HG02678 (cell line): ENCODE results near the gene VEPH1.
"Not testable (repeated sequence)": the region's sequence is repeated elsewhere in the genome, so short reads cannot be mapped to it uniquely, and the experiment has no call there.

Experiments used
- ATAC-seq: cut with Tn5 transposase; IDR thresholded peaks from one replicate; pipeline ENCODE4 v1.9.1; 2021; ENCODE audit warnings: mild to moderate bottlenecking, moderate library complexity; ENCODE audit not compliant: unreplicated experiment

Gene VEPH1

DNA sequence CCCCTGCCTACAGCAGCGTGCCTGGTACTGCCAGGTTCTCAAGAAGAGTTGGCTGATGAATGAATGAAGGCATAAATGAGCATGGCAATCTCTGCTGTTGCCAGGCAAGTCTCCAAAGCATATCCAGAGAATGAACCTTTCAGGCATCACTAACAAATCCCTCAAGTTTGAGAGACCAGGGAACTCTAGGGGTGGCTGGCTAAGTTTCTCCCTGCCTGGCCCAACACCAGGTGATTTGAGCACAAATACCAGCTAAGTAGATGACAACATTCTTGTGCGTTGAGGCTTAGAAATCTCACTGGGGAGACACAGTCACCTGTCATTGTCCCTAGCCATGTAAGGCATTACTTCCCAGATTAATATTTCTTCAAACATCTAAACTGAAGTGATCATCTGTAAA is 147.9 kb downstream of the VEPH1 start:
- no peak for ATAC-seq

- no peak for ATAC-seq
Measured at GRCh38 chr3:157354722-157355121, 148.5 kb downstream of the VEPH1 start.

DNA sequence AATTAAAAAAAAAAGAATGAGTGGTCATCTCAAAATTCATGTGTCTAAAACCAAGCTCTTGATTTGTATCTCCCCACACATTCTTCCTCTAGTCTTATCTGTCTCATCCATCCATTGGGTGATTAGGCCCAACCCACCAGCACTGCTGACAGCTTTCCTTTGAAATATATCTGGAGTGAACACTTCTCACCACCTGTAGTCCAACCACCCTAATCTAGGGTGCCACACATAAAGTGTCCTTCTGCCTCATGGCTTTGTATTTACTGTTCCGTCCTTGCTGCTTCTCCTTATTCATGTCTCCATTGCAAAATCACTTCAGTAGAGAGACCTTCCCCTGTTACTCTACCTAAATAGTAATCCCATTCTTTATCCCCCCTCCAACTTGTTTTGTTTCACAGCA is 149.0 kb downstream of the VEPH1 start:
- ATAC-seq: no peak

GRCh38 chr3:157353652-157354051 is 149.6 kb downstream of the VEPH1 start:
- no peak for ATAC-seq

- ATAC-seq: no peak
Measured at GRCh38 chr3:157351981-157352380, 151.2 kb downstream of the VEPH1 start.

- ATAC-seq: not testable (repeated sequence)
Measured at GRCh38 chr3:157350651-157351050, 152.6 kb downstream of the VEPH1 start.

DNA sequence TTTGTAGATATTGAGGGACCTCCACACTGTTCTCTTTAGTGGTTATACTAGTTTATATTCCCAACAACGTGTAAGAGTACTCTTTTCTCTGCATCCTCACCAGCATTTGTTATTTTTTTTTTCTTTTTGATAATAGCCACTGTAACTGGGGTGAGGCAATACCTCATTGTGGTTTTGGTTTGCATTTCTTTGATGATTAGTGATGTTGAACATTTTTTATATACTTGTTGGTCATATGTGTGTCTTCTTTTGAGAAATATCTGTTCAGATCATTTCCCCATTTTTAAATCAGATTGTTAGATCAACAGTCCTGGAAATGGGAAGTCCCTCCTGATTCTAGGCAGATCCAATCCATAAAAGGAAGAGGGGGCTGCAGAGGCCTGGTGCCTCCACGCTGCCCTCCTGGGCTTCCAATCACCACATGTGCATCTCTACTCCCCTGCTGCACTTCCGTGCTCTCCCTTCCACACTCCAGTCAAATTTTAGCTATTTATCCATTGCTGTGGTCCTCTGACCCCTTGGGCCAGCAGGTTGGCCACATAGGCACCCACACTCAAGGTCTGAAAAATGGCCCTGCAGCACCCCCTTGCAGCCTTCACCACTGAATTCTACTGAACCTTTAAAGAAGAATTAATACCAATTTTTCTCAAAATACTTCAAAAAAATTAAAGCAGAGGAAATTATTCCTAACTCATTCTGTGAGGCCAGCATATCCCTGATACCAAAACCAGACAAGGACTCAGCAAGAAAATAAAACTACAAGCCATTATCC is 154.7 kb downstream of the VEPH1 start:
- ATAC-seq: not testable (repeated sequence)

DNA sequence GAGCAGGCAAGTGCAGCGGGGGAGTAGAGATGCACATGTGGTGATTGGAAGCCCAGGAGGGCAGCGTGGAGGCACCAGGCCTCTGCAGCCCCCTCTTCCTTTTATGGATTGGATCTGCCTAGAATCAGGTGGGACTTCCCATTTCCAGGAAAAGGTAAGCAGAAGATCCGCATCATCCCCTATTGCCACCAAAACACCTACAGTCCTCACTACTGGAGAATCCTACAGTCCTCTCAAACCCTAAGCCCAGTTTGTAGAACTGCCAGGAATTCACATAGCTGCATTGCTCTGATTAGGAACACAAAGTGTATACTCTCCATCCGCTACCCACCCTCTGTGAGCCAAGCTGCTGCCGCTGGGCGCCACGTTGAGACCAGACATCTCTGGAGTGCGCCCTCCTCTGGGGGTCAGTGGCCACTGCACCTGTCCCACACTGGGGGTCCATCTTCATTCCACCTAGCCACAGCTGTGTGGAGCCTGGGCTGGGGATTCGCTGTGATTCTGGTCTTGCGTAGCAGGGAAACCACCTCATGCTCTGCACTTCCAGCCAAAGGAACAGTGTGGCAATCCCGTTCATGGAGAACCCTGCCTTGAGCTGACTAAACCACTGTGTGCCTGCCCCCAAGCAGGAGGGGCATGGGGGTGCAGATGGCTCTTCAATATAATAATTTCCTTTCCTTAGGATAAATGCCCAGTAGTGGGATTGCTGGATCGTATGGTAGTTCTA is 155.5 kb downstream of the VEPH1 start:
- no peak for ATAC-seq

GRCh38 chr3:157336252-157337009 is 166.8 kb downstream of the VEPH1 start:
- ATAC-seq: no peak

GRCh38 chr3:157335233-157336076 is 167.8 kb downstream of the VEPH1 start:
- ATAC-seq: no peak

- no peak for ATAC-seq
Measured at GRCh38 chr3:157333551-157333991, 169.6 kb downstream of the VEPH1 start.

DNA sequence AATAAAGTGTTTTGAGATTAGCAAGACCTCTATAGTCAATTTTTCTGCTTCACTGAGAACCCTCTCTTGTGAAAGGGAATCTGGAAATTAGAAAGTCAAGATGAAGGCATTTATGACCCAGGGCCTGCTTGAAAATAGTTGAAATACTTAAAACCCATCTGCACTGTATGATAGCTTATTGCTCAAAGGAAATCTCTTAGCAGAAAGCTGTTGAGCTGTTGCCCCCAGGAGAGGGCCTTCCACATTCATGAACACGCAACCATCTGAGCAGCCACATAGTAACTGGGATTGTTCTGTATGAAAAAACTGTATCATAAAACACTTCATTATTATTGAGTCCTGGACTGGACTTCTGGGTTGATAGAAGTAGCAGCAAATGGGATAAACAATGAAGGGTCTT is 173.0 kb downstream of the VEPH1 start:
- ATAC-seq: no peak

- no peak for ATAC-seq
Measured at GRCh38 chr3:157329551-157329950, 173.7 kb downstream of the VEPH1 start.

- no peak for ATAC-seq
Measured at GRCh38 chr3:157327837-157328236, 175.4 kb downstream of the VEPH1 start.

DNA sequence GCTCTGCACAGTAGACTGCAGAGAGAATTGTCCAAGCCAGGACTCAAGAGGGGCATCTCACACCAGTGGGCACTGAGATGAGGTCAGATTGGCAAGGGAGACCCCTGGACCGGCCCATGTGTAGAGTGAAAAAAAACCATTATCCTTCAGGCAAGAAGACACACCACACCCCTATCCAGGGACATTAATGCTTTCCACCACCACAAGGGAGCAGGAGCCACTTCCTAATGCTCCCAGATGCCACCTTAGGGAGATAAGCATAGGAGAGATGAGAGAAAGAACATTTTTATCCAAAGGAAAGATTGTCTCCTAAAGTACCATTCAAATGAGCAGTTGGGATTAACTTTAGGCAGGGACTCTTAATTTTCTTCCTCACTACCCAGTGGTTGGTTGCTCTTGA is 176.2 kb downstream of the VEPH1 start:
- ATAC-seq: no peak

DNA sequence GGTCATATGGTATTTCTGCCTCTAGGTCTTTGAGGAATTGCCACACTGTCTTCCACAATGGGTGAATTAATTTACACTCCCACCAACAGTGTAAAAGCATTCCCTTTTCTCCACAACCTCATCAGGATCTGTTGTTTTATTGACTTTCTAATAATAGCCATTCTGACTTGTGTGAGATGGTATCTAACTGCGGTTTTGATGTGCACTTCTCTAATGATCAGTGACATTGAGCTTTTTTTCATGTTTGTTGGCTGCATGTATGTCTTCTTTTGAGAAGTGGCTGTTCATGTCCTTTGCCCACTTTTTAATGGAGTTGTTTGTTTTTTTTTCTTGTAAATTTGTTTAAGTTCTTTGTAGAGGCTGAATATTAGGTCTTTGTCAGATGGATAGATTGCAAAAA is 178.3 kb downstream of the VEPH1 start:
- ATAC-seq: not testable (repeated sequence)

GRCh38 chr3:157323360-157323759 is 179.9 kb downstream of the VEPH1 start:
- ATAC-seq: no peak

- ATAC-seq: no peak
Measured at GRCh38 chr3:157319672-157320071, 183.5 kb downstream of the VEPH1 start.

DNA sequence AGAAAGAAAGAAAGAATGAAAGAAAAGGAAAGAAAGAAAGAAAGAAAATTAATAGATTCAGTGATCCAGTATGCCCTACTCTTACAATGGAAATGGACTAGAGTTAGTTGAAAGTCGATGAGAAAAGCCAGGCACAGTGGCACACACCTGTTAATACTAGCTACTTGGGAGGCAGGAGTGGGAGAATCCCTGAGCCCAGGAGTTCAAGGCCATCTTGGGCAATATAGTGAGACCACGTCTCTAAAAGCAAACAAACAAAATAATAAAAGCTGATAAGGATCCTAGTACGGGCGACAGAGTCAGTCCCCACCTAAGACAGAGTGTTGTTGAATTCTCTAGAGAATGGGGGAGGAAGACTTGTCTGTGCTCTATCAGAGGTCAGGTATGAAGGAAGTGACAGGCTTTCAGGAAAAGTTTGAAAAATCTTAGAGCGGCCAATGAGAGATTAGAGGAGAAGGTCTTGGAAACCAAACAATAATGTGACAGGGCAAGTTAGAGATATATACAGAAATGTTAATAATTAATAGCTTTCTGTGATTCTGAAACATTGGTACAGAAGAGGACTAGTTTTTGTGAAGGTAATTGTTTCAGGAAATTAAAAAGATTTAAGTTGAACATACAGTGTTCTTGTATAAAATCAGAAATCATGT is 184.5 kb downstream of the VEPH1 start:
- ATAC-seq: no peak

- ATAC-seq: no peak
Measured at GRCh38 chr3:157317895-157318294, 185.3 kb downstream of the VEPH1 start.
